ENCODE results near the gene ZNF566.
"Not testable (repeated sequence)": the region's sequence is repeated elsewhere in the genome, so short reads cannot be mapped to it uniquely, and the experiment has no call there.

The ZNF566 gene

DNA sequence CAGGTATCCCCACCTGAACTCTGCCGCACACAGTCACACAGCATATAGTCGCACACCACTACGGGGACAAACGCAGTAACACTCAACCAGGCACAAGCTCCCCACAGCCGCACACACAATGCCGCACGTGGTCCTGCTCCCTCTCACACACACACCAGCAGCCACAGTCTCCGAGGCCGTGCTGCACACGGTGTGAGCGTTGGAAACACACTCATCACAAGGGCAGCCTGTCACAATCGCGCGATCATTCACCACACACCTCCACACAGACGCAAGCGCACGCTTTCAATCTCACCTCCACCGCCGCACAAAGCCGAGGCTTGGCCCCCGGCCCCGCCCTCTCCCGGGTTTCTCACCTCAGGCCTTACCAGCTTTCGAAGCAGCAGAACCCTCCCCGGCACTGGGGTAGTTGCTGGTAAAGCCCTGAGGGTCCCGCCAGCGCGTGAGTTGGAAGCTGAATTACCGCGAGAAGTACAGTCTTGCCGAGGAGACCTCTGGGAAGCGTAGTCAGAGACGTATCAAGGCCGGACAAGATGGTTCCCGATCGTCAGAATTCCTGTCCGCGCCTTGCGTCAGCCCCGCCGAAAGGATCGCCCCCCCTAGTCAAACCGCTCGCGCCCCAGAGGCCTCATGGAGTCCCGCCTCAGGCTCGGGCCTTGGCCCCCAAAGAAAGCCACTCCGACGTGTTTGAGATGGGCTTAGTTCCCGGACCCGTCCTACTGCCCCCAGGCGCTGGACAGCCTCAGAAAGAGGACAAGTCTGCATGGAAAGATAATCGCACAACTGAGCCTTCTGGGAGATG is at the start of gene ZNF566:
TSS of gene ZNF566 (minus strand) at position 444 of the 802 bp plus-strand sequence. CDS start 13,004 bp downstream, outside the sequence.
- peak; percentile 83 to 84 for DNase-seq (ENCODE audit: low read depth in 2 of 2)

DNA sequence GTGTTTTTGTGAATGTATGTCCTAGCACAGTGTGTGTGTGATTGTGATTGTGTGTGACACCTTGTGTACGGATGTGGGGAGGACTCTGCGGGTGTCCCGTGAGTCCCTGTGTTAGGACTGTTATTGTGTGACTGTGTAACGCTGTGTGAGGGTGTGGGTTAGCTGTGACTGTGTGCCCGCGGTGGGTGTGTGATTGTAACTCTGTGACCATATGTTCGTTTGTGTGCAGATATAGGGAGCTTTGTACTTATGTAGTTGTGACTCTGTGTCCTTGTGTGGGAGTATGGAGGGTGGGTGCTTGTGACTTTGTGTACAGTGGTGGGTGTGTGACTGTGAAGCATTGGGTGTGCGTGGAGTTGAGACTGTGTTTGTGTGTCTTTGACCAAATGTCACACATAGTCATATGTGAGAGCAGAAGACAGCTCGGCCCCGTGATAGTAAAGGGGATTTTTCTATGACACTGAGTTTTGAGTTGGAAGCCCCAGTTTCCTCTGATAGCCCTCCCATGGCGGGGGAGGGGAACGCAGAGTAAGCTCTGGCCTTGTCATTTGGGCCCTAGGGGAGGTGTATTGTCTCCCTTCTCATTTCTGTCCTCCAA is 39.7 kb upstream of the ZNF566 start:
- DNase-seq (ENCODE audit: low read depth in 2 of 2): no peak

DNA sequence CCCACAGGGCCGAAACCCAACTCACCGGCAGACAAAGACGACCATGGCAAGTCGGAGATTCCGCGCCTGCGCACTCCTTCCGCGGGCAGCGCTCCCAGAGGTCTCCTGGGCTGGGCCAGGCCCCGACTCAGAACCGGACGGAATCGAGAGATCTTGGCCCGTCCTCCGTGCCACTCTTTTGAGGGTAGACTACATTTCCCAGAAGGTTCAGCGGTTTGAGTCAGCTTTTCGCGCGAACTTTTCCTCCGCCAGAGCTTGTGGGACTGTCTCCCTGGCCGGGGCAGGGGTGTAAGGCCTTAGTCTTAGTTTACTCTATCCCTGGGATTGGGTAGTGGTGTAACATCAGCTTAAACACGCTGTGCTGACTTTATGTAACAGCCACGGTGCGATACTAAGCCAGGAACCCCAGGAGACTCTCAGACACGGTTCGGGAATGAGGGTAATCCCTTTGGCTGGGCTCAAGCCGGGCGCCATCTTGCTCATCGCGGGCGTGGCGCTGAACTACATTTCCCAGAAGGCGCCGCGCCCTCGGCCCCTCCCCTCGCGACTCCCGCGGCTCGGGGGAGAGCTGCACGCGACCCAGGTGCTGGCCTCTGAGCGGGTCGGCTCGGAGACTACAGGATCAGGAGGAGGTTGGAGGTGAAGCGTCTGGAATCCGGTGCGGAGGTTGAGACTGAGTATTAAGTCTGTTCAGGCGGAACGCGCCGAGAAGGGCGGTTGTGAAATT is 39.0 kb upstream of the ZNF566 start, which contains the start of gene ZNF260:
TSS of gene ZNF260 (minus strand) at position 78 of the 727 bp plus-strand sequence. CDS start 13,033 bp downstream, outside the sequence.
- peak; percentile 75 to 83 for DNase-seq (ENCODE audit: low read depth in 2 of 2)

DNA sequence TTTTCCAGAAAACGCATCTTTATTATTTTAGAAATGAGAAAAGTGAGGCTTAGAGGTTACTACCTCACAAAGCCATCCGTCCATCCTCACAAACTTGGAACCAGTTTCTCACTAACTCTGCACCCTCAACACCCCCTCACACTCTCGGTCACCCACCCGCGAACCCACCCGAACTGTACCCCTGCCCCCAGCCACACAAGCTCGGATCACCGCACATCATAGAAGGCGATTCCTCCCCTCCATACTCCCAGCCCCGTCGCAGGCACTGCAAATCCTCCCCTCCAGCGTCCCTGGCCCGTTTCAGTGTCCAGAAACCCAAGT is 38.5 kb upstream of the ZNF566 start:
- DNase-seq (ENCODE audit: low read depth in 2 of 2): no peak

DNA sequence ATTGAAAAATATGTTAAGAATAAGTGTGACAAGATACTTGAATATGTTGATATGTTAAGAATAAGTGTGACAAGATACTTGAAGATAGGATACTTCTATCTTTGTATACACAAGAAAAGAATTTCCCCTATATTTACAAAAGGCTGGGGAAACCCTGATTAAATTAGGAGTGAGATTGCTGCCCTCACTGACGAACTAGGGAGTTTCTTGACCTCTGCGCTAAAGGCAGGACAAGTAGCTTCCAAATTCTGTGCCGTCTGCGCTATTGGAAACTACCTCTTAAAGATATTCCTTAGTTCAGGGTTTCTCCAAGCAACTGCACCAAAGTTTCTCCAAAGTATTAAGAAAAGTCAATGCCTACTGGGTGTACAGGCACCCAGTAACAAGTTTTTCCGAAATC is 38.0 kb upstream of the ZNF566 start:
- no peak for DNase-seq (ENCODE audit: low read depth in 2 of 2)

DNA sequence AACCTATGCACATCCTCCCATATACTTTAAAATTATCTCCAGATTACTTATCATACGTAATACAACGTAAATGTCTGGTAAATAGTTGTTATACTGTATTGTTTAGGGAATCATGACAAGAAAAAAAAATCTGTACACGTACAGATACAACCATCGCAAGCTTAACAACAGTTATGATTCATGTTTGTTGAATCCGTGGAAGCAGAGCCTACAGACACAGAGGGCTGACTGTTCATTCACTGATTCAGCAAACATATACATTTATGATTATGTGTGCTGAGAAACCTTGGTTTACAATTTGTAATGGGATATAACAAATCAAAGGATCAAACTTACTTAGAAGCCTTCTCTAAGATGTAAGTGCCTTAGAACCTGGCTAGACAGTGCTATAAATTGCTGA is 37.2 kb upstream of the ZNF566 start:
- no peak for DNase-seq (ENCODE audit: low read depth in 2 of 2)

DNA sequence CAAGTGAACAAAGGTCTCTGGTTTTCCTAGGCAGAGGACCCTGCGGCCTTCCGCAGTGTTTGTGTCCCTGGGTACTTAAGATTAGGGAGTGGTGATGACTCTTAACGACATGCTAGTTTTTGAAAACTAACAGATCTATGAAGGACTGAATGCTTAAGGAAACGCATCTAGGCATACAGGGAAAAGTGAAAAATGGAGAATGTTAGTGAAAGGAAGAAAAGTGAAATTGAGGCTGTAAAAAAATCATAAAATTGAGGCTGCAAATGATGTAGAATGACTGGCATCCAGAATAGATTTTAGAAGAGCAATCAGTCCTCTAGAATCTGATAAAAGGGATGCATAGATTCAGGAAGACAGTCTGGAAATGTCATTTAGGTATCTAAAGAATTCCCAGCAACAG is 35.3 kb upstream of the ZNF566 start:
- DNase-seq (ENCODE audit: low read depth in 2 of 2): no peak

DNA sequence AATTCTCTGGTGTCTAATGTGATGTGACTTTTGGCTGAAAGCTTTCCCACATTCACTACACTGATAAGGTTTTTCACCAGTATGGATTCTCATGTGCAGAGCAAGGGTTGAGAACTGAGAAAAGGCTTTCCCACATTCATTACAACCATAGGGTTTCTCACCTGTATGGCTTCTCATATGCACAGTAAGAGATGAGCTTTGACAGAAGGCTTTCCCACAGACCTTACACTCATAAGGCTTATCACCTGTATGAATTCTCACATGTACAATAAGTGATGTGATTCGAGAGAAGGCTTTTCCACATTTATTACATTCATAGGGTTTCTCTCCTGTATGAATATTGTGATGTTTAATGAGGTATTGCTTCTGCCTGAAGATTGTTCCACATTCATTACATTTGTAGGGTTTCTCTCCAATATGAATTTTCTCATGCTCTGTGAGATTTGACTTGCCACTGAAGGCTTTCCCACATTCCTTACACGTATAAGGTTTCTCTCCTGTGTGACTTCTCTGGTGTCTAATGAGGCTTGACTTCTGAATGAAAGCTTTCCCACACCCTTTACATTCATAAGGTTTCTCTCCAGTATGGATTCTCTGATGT is 24.8 kb upstream of the ZNF566 start:
- no peak for DNase-seq (ENCODE audit: low read depth in 2 of 2)

DNA sequence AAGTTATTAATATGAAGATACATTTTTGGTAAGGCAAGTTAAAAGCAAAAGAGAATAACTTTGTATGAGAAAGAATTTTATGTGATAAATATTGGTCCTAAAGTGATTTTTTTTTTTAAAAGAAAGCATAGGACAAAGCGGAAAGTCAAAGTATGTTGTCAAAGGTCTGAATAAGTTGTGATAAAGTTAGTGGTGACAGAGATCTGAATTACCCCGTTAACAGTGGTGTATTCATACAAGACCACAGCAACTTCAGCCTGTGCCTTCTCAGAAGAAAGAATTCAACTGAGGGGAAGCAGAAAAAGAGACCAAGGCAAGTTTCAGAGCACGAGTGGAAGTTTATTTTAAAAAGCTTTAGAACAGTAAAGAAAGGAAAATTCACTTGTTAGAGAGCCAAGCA is 19.0 kb upstream of the ZNF566 start:
- DNase-seq (ENCODE audit: low read depth in 2 of 2): no peak

DNA sequence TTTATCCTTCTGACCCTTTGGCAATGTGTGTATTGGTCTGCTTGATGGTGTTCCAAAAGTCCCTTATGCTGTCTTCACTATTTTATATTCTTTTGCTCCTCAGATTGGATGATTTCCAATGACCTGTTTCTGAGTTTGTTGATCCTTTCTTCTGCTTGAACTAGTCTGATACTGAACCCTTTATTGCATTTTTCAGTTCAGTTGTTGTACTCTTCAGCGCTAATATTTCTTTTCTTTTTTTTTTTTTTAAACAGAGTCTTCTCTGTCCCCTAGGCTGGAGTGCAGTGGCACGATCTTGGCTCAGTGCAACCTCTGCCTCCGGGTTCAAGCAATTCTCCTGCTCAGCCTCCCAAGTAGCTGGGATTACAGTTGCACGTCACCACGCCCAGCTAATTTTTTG is 12.6 kb upstream of the ZNF566 start:
- no peak for DNase-seq (ENCODE audit: low read depth in 2 of 2)

DNA sequence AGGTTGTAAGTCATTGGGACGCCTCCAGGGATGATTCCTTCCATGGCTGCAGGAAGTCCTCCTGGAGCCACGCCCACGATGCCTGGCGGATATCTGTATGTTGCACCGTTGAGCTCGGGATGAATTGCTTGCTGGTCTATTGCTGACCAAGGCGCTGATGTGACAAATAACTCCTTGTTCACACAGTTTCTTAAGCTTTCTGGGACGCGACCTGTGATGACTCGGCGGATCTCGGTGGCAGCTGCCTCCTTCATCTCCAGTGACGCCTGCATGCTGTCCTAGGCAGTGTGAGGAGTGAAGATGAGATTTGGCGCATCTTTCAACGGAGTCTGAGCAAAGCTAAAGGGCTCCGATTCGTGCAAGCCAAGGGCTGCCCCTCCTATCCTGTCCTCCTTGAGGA is 7.6 kb upstream of the ZNF566 start:
- DNase-seq (ENCODE audit: low read depth in 2 of 2): no peak

DNA sequence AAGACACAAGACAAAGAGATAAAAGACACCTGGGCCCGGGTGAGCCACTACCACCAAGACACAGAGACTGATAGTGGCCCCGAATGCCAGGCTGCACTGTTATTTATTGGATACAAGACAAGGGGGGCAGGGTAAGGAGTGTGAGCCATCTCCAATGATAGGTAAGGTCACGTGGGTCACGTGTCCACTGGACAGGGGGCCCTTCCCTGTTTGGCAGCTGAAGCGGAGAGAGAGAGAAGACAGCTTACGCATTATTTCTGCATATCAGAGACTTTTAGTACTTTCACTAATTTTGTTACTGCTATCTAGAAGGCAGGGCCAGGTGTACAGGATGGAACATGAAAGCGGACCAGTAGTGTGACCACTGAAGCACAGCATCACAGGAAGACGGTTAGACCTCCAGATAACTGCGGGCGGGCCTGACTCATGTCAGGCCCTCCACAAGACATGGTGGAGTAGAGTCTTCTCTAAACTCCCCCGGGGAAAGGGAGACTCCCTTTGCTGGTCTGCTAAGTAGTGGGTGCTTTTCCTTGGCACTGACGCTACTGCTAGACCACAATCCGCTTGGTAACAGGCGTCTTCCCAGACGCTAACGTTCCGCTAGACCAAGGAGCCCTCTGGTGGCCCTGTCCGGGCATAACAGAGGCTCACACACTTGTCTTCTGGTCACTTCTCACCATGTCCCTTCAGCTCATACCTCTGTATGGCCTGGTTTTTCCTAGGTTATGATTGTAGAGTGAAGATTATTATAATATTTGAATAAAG is 3.5 kb upstream of the ZNF566 start:
- DNase-seq (ENCODE audit: low read depth in 2 of 2): not testable (repeated sequence)

DNA sequence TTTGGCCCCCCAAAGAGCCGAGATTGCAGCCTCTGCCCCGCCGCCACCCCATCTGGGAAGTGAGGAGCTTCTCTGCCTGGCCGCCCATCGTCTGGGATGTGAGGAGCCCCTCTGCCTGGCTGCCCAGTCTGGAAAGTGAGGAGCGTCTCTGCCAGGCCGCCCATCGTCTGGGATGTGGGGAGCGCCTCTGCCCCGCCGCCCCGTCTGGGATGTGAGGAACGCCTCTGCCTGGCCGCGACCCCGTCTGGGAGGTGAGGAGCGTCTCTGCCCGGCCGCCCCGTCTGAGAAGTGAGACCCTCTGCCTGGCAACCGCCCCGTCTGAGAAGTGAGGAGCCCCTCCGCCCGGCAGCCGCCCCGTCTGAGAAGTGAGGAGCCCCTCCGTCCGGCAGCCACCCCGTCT is 1.5 kb upstream of the ZNF566 start:
- not testable (repeated sequence) for DNase-seq (ENCODE audit: low read depth in 2 of 2)

DNA sequence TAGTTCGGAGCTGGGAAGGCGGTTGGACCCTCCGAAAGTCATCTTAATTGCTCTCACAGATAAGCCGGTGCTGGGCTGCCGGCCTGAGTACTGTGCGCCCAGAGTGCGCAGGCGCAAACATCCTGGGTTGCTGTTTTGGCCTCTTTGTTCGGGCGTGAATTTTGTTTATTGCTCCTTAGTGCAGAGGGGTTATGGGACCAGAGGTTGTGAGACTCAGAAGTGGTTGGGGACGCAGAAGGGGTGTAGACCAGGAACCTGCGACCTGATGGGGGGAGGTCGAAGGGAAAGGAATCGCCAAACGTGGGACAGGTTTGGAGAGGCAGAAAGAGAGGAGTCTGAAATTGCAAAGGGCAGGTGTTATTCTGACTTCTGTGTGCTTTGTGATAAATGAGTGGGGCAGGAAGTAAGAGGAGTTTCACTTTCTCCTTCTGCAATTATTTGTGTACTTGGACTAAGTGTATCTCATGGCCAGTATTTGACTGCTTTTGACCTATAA is 607 bp upstream of the ZNF566 start:
- peak; percentile 25 to 41 for DNase-seq (ENCODE audit: low read depth in 2 of 2)

DNA sequence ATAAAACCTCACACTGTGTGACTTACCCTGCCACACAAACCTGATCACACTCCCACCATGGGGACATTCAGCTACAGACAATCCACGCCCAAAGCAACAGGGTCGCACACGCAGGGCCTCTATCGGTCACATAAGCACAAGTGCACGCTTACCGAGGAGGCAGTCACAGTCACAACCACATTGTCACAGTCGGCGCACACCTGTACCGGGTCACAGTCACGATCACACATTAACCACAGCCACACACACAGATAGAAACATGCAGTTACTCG is 579 bp downstream of the ZNF566 start:
- no peak for DNase-seq (ENCODE audit: low read depth in 2 of 2)

DNA sequence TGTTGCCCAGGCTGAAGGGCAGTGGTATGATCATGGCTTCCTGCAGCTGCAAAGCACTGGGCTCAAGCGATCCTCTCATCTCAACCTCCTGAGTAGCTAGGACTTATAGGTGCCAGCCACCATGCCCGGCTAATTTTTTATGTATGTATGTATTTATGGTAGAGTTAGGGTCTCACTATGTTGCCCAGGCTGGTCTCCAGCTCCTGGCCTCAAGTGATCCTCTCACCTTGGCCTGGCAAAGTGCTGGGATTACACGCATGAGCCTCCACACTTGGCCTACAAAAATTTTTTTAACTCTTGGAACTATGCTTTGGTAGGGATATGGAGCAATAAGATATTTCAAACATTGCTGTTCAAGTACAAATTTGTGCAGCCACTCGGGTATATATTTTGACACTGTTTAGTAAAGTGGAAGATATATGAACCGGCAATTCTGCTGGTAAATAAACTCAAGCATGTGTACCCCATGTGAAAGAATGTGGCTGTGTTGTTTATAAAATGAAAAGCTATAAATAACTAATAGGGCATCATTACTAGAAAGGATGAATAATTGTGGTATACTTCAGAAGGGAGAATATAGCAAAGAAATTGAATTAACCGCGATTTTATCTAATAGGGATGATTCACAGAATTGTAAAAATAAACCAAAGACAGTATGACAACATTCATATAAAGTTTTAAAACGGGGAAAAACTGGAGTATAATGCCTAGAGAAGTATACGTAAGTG is 1.1 kb downstream of the ZNF566 start:
- DNase-seq (ENCODE audit: low read depth in 2 of 2): no peak

DNA sequence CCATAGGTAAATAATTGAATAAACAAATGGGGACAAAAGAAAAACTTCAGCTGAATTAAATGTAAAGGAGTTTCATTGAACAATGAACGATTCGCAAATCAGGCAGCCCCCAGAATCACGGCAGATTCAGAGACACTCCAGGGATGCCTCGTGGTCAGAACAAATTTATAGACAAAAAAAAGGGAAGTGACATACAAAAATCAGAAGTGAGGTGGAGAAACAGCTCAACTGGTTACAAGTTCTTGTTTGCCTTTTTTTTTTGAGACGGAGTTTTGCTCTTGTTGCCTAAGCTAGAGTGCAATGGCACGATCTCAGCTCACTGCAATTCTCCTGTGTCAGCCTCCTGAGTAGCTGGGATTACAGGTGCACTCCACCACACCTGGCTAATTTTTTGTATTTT is 5.7 kb downstream of the ZNF566 start:
- DNase-seq (ENCODE audit: low read depth in 2 of 2): no peak

DNA sequence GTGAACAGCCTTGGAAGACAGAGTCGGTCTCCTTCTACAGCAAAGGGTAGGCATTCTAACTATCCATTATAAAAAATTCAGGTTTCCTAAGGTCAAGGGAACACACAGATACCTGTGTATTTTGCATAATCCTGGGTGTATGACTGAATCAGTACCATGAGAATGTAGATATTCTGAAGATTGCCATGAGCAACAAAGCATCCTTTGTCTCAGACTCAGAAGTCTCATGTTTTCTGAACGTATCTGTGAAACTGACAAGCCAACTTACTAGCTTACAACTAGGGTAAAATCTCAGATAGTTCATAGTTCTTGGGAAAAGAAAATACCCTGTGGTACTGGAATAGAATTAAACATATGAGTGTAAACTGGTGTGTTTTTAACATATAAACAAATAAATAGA is 6.5 kb downstream of the ZNF566 start:
- DNase-seq (ENCODE audit: low read depth in 2 of 2): no peak

DNA sequence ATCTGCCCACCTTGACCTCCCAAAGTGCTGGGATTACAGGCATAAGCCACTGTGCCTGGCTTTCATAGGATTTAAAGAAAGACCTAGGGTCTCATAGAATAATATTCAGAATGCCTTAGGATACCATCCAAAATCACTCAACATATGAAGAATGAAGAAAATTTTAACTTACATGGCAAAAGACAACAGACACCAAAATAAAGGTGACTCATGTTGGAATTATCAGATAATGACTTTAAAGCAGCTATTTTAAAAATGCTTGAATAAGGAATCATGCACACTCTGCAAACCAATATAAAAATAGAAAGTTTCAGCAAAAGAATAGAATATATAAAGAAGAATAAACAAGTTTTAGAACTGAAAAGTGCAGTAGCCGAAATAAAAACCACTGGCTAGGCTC is 29.3 kb downstream of the ZNF566 start:
- no peak for DNase-seq (ENCODE audit: low read depth in 2 of 2)

DNA sequence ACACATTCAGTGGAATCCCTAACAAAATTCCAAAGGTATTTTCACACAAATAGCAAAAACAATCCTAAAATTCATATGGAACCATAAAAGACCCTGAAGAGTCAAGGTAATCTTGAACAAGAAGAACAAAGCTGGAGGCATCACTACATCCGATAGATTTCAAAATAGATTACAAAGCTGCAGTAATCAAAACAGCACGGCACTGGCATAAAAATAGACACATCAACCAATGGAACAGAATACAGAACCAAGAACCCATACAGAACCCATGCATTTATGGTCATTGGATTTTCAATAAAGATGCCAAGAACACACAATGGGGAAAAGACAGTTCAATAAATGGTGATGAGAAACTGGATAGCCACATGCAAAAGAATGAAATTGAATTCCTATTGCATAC is 32.5 kb downstream of the ZNF566 start:
- DNase-seq (ENCODE audit: low read depth in 2 of 2): no peak

DNA sequence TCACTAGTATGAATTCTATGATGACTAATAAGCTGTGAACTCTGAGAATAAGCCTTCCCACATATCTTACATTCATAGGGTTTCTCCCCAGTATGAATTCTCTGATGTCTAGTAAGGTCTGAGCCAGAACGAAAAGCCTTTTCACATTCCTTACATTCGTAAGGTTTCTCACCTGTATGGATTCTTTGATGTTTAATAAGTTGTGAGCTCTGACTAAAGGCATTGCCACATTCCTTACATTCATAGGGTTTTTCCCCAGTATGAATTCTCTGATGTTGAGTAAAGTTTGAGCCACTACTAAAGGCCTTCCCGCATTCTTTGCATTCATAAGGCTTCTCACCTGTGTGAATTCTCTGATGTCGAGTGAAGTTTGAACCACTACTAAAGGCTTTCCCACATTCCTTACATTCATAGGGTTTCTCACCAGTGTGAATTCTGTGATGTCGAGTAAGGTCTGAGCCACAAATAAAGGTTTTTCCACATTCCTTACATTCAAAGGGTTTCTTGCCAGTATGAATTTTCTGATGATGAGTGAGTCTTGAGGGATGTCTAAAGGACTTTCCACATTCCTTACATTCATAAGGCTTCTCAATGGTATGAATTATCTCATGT is 40.2 kb downstream of the ZNF566 start:
- DNase-seq (ENCODE audit: low read depth in 2 of 2): no peak

Measured in stimulated activated CD4-positive, alpha-beta T cell treated with anti-CD3 and anti-CD28 coated beads, Interleukin-1b, Interleukin-23, amount 100 ng/mL, for 1 hour (primary cell).